ENCODE measurements around the gene CASP2.

GRCh38 chr7:143243614-143244013 lies 44.5 kb upstream of the CASP2 start:
- TF ChIP-seq, protein P1, sequence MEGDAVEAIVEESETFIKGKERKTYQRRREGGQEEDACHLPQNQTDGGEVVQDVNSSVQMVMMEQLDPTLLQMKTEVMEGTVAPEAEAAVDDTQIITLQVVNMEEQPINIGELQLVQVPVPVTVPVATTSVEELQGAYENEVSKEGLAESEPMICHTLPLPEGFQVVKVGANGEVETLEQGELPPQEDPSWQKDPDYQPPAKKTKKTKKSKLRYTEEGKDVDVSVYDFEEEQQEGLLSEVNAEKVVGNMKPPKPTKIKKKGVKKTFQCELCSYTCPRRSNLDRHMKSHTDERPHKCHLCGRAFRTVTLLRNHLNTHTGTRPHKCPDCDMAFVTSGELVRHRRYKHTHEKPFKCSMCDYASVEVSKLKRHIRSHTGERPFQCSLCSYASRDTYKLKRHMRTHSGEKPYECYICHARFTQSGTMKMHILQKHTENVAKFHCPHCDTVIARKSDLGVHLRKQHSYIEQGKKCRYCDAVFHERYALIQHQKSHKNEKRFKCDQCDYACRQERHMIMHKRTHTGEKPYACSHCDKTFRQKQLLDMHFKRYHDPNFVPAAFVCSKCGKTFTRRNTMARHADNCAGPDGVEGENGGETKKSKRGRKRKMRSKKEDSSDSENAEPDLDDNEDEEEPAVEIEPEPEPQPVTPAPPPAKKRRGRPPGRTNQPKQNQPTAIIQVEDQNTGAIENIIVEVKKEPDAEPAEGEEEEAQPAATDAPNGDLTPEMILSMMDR (conservative IDR thresholded peaks at IDR 0.05) = no peak
- no peak for TF ChIP-seq ZFX (IDR thresholded peaks at IDR 0.05)

All from C4-2B (cell line).